ENCODE measurements around the gene MAST1. TPM values are rescaled to one million over a fixed set of nuclear protein-coding genes. Genes with fewer than 3 reads are reported as not detected.

The MAST1 gene
- total RNA-seq, 4 donors from 2014 or later = 5.9 to 20.8 (median 10.3) TPM

DNA sequence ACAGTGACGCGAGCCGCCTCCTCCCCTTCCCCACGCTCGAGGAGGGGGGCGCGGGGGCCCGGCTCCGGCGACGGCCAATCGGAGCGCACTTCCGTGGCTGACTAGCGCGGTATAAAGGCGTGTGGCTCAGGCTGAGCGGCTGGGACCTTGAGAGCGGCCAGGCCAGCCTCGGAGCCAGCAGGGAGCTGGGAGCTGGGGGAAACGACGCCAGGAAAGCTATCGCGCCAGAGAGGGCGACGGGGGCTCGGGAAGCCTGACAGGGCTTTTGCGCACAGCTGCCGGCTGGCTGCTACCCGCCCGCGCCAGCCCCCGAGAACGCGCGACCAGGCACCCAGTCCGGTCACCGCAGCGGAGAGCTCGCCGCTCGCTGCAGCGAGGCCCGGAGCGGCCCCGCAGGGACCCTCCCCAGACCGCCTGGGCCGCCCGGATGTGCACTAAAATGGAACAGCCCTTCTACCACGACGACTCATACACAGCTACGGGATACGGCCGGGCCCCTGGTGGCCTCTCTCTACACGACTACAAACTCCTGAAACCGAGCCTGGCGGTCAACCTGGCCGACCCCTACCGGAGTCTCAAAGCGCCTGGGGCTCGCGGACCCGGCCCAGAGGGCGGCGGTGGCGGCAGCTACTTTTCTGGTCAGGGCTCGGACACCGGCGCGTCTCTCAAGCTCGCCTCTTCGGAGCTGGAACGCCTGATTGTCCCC lies 46.8 kb upstream of the MAST1 start, which contains the start of gene JUNB:
TSS of gene JUNB (plus strand) at position 142 of the 706 bp plus-strand sequence. CDS start at position 428, 286 bp downstream.
- WGBS, 2 donors = 0 to 1% methylated on average over 37 to 54 of the region's 73 CpGs
- intact Hi-C loops (cut with DNase I; ENCODE audit: low total_unique reads) = no loop called here
- TF ChIP-seq, protein P1, sequence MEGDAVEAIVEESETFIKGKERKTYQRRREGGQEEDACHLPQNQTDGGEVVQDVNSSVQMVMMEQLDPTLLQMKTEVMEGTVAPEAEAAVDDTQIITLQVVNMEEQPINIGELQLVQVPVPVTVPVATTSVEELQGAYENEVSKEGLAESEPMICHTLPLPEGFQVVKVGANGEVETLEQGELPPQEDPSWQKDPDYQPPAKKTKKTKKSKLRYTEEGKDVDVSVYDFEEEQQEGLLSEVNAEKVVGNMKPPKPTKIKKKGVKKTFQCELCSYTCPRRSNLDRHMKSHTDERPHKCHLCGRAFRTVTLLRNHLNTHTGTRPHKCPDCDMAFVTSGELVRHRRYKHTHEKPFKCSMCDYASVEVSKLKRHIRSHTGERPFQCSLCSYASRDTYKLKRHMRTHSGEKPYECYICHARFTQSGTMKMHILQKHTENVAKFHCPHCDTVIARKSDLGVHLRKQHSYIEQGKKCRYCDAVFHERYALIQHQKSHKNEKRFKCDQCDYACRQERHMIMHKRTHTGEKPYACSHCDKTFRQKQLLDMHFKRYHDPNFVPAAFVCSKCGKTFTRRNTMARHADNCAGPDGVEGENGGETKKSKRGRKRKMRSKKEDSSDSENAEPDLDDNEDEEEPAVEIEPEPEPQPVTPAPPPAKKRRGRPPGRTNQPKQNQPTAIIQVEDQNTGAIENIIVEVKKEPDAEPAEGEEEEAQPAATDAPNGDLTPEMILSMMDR (IDR thresholded peaks at IDR 0.05) = no peak
- peak in 1 of 2 donors; percentile 100 for TF ChIP-seq POLR2A (IDR thresholded peaks at IDR 0.05)
- peak; percentile 95 to 100 for DNase-seq (ENCODE audit: low spot score in 2 of 2)
- peak within 1 kb of the TSS; percentile 85 for H3K4me3 ChIP-seq (ENCODE audit: low read depth, poor library complexity, severe bottlenecking)

DNA sequence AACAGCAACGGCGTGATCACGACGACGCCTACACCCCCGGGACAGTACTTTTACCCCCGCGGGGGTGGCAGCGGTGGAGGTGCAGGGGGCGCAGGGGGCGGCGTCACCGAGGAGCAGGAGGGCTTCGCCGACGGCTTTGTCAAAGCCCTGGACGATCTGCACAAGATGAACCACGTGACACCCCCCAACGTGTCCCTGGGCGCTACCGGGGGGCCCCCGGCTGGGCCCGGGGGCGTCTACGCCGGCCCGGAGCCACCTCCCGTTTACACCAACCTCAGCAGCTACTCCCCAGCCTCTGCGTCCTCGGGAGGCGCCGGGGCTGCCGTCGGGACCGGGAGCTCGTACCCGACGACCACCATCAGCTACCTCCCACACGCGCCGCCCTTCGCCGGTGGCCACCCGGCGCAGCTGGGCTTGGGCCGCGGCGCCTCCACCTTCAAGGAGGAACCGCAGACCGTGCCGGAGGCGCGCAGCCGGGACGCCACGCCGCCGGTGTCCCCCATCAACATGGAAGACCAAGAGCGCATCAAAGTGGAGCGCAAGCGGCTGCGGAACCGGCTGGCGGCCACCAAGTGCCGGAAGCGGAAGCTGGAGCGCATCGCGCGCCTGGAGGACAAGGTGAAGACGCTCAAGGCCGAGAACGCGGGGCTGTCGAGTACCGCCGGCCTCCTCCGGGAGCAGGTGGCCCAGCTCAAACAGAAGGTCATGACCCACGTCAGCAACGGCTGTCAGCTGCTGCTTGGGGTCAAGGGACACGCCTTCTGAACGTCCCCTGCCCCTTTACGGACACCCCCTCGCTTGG lies 46.1 kb upstream of the MAST1 start:
- WGBS, 2 donors = 0% methylated on average over 31 to 47 of the region's 84 CpGs
- peak overlapping the region; percentile 85 for H3K4me3 ChIP-seq (ENCODE audit: low read depth, poor library complexity, severe bottlenecking)
- no peak for TF ChIP-seq POLR2A (IDR thresholded peaks at IDR 0.05)
- TF ChIP-seq, protein P1 (IDR thresholded peaks at IDR 0.05) = no peak
- DNase-seq (ENCODE audit: low spot score in 2 of 2) = peak; percentile 61 to 93
- intact Hi-C loops (cut with DNase I; ENCODE audit: low total_unique reads) = no loop called here

DNA sequence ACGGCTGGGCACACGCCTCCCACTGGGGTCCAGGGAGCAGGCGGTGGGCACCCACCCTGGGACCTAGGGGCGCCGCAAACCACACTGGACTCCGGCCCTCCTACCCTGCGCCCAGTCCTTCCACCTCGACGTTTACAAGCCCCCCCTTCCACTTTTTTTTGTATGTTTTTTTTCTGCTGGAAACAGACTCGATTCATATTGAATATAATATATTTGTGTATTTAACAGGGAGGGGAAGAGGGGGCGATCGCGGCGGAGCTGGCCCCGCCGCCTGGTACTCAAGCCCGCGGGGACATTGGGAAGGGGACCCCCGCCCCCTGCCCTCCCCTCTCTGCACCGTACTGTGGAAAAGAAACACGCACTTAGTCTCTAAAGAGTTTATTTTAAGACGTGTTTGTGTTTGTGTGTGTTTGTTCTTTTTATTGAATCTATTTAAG lies 45.4 kb upstream of the MAST1 start:
- intact Hi-C loops (cut with DNase I; ENCODE audit: low total_unique reads) = no loop called here
- TF ChIP-seq, protein P1 (IDR thresholded peaks at IDR 0.05) = no peak
- no peak for TF ChIP-seq POLR2A (IDR thresholded peaks at IDR 0.05)
- whole genome bisulfite sequencing, 2 donors = 0 to 1% methylated on average over 22 of the region's 22 CpGs
- peak overlapping the region; percentile 85 for H3K4me3 ChIP-seq (ENCODE audit: low read depth, poor library complexity, severe bottlenecking)
- DNase-seq (ENCODE audit: low spot score in 2 of 2) = no peak

DNA sequence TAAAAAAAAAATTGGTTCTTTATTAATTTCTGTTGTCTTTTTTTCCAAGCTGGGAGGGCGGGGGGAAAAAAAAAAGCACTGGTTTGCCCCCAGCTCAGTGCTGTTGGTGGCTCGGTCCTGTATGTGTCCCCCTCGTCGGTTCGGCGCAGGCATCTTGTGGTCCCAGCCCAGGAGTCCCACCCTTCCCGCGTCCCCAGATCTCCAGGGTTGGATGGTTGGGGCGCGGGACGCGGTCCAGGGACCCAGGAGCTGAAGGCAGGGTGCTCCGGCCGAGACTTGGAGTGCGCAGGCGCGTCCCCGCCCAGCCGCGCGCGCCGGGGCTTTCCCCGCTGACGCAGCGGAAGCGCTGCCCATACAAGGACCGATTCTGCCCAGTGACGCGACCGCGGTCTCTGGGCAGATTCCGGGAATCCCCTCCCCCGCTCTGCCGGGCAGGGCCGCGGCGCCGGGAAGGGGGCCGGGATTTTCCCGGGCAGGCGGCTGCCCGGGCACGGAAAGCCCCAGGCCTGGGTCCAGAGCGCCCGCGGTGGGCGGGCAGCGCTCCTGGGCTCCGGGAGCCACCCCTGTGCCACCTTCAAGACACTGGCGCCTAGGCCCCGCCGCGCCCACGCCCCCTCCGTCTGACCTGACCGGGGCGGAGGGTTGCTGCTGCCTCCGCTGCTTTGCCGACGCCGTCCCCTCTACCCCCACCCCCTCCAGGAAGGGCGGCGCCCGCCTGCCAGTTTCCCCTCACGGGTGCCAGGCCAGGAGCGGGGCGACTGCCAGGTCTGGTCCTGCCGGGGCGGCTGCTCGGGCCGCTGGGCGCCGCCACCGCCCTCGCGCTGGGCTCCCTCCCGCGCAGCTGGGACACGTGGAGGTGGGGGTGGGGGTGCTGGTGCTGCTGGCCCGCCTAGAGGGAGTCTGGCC lies 44.8 kb upstream of the MAST1 start:
- intact Hi-C loops (cut with DNase I; ENCODE audit: low total_unique reads) = loop anchor here (2.0 kb wide), 1 partner anchor 17 kb away; no protein-coding TSS in a partner anchor
- H3K4me3 ChIP-seq (ENCODE audit: low read depth, poor library complexity, severe bottlenecking) = peak overlapping the region; percentile 85
- WGBS, 2 donors = 0% methylated on average over 20 to 63 of the region's 81 CpGs
- TF ChIP-seq, protein P1 (IDR thresholded peaks at IDR 0.05) = no peak
- no peak for TF ChIP-seq POLR2A (IDR thresholded peaks at IDR 0.05)
- DNase-seq (ENCODE audit: low spot score in 2 of 2) = peak; percentile 92 to 99
